Sigmoid colon (tissue), 7 donors: ENCODE results near the gene SELENON. TPM values are rescaled to one million over a fixed set of nuclear protein-coding genes. Genes with fewer than 3 reads are reported as not detected.

Source experiments
- DNase-seq: peaks from one replicate; pipeline ENCODE4 v3.0.0-alpha.2; 2019
- H3K27ac ChIP-seq, 4 donors: fragments of 200-600 bp; sonication (generic); one replicate each; pipeline ENCODE4 v1.5.1; 2016 to 2019; ENCODE audit warnings: mild to moderate bottlenecking in 1 of 4
- H3K27me3 ChIP-seq, 3 donors: fragments of 200-600 bp; sonication (generic); one replicate each; pipeline ENCODE4 v1.5.1; 2019; ENCODE audit warnings: mild to moderate bottlenecking in 1 of 3
- H3K36me3 ChIP-seq, 4 donors: fragments of 200-600 bp; sonication (generic); one replicate each; pipeline ENCODE4 v1.5.1; 2016 to 2019
- H3K4me1 ChIP-seq, 4 donors: fragments of 200-600 bp; sonication (generic); one replicate each; pipeline ENCODE4 v1.5.1; 2017 to 2019
- H3K4me3 ChIP-seq, 4 donors: fragments of 200-600 bp; sonication (generic); one replicate each; pipeline ENCODE4 v1.5.1; 2017 to 2019; ENCODE audit warnings: mild to moderate bottlenecking in 2 of 4, moderate library complexity in 1 of 4
- H3K9me3 ChIP-seq, 4 donors: fragments of 200-600 bp in 3 of 4; sonication (generic) in 3 of 4; one replicate each; pipeline versions ENCODE4 v1.5.1 to v1.6.1; 2013 to 2019
- EP300 ChIP-seq, 4 donors: sonication (generic); formaldehyde crosslinking; IDR thresholded peaks; one replicate each; pipeline ENCODE4 v1.6.1; 2017; ENCODE audit warnings: antibody characterized with exemption in 4 of 4
- POLR2A ChIP-seq, 2 donors: fragments of 450-650 bp; IDR thresholded peaks; one replicate each; pipeline ENCODE4 v1.6.1; 2016; ENCODE audit warnings: antibody characterized with exemption in 2 of 2, mild to moderate bottlenecking in 2 of 2, moderate library complexity in 2 of 2
- POLR2AphosphoS5 ChIP-seq, 4 donors: sonication (generic); formaldehyde crosslinking; IDR thresholded peaks; one replicate each; pipeline ENCODE4 v1.6.1; 2017; ENCODE audit warnings: antibody characterized with exemption in 4 of 4
- WGBS, 2 donors: extraction: QIAGEN DNeasy Blood & Tissue Kit; methylation state at CpG; one replicate each; pipeline ENCODE4 v1.1.7; 2013; 5-methylcytosine and 5-hydroxymethylcytosine counted together
- intact Hi-C: fragments of 100-400 bp; cut with DNase I; formaldehyde crosslinking; loops from one replicate; pipeline ENCODE4 v1.15.1; 2023
- polyA plus RNA-seq, 3 donors: library from polyadenylated mRNA; stranded (reverse); fragments of 200-250 nt; gene quantifications; one replicate each; pipeline ENCODE4 v1.2.3, GENCODE V29; 2013
- total RNA-seq, 4 donors: library from RNA; depleted of rRNA; stranded (reverse); fragments of >200 nt; gene quantifications; one replicate each; pipeline ENCODE4 v1.1.0, GENCODE V29; 2016
- TF ChIP-seq, protein P1 (sequence below), 4 experiments: fragments of 450-650 bp in 3 of 4; fragments of 200-600 bp in 1 of 4; IDR thresholded peaks; one replicate each; pipeline ENCODE4 v1.5.1; 2016 to 2019; ENCODE audit warnings: antibody characterized with exemption in 4 of 4, mild to moderate bottlenecking in 3 of 4, moderate library complexity in 2 of 4
- donor health status: healthy with polysubstance abuse.
- donor health status: Bipolar disorder and iron deficiency.
- donor health status: healthy.

Gene SELENON, protein sequence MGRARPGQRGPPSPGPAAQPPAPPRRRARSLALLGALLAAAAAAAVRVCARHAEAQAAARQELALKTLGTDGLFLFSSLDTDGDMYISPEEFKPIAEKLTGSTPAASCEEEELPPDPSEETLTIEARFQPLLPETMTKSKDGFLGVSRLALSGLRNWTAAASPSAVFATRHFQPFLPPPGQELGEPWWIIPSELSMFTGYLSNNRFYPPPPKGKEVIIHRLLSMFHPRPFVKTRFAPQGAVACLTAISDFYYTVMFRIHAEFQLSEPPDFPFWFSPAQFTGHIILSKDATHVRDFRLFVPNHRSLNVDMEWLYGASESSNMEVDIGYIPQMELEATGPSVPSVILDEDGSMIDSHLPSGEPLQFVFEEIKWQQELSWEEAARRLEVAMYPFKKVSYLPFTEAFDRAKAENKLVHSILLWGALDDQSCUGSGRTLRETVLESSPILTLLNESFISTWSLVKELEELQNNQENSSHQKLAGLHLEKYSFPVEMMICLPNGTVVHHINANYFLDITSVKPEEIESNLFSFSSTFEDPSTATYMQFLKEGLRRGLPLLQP
- total RNA-seq (10 to 100 TPM; 15.5 to 37.4 (median 19.7) TPM), polyA plus RNA-seq (10 to 100 TPM in 1 of 3 donors, 1 to 10 TPM in 2; 4.6 to 28.9 (median 6.6) TPM)

DNA sequence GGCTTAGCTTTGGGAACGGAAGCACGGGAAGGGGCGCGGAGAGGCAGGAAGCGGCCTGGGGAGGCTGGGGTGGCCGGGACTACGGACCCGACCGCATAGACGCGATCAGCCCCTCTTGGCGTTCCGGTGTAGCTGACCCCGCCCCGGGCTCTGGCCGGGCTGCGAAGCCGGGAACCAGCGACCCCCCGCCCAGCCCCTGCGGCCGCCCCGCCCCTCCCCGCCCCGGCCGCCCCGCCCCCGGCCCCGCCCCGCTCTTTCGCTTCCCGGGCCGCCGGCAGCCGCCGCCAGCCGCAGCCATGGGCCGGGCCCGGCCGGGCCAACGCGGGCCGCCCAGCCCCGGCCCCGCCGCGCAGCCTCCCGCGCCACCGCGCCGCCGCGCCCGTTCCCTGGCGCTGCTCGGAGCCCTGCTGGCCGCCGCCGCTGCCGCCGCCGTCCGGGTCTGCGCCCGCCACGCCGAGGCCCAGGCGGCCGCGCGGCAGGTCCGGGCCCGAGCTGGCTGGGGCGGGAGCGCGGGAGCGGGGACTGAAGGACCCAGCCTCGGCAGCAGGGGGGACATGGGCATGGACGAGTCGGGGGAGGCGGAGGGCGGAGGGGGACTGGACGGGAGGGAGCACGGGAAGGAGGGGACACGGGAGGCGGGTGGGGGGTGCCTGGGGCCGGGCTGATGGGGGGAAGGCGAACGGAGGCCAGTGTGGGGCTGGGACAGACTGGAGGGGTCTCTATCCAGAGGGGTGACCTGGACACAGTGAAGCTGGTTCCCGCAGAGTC lies at the start of gene SELENON:
TSS of gene SELENON (plus strand) at position 259 of the 768 bp plus-strand sequence. CDS start at position 297, 38 bp downstream.
- no peaks in the 10 kb centered on the region for H3K27me3 ChIP-seq
- peaks cover 0 to 4% (median 1%) of the 10 kb centered on the region in 4 donors for H3K36me3 ChIP-seq
- peak within 1 kb of the TSS; percentile 81 to 92 (median 88) for H3K27ac ChIP-seq
- no peaks in the 10 kb centered on the region for H3K9me3 ChIP-seq
- intact Hi-C loops = loop anchor here (2.0 to 5.0 kb wide), 2 partner anchors 55 to 98 kb away; no protein-coding TSS in a partner anchor
- peak within 1 kb of the TSS; percentile 59 to 72 (median 64) for H3K4me3 ChIP-seq
- DNase-seq = peak; percentile 86
- TF ChIP-seq POLR2A (IDR thresholded peaks at IDR 0.05) (no peak), EP300 (IDR thresholded peaks at IDR 0.05) (no peak), POLR2AphosphoS5 (IDR thresholded peaks at IDR 0.05) (peak in 2 of 4 donors; percentile 42 to 55)
- TF ChIP-seq, protein P1, sequence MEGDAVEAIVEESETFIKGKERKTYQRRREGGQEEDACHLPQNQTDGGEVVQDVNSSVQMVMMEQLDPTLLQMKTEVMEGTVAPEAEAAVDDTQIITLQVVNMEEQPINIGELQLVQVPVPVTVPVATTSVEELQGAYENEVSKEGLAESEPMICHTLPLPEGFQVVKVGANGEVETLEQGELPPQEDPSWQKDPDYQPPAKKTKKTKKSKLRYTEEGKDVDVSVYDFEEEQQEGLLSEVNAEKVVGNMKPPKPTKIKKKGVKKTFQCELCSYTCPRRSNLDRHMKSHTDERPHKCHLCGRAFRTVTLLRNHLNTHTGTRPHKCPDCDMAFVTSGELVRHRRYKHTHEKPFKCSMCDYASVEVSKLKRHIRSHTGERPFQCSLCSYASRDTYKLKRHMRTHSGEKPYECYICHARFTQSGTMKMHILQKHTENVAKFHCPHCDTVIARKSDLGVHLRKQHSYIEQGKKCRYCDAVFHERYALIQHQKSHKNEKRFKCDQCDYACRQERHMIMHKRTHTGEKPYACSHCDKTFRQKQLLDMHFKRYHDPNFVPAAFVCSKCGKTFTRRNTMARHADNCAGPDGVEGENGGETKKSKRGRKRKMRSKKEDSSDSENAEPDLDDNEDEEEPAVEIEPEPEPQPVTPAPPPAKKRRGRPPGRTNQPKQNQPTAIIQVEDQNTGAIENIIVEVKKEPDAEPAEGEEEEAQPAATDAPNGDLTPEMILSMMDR (IDR thresholded peaks at IDR 0.05) = no peak
- peaks cover 0 to 73% (median 46%) of the 10 kb centered on the region in 4 donors for H3K4me1 ChIP-seq
- 1% methylated on average over 91 of the region's 91 CpGs for WGBS, 2 donors

DNA sequence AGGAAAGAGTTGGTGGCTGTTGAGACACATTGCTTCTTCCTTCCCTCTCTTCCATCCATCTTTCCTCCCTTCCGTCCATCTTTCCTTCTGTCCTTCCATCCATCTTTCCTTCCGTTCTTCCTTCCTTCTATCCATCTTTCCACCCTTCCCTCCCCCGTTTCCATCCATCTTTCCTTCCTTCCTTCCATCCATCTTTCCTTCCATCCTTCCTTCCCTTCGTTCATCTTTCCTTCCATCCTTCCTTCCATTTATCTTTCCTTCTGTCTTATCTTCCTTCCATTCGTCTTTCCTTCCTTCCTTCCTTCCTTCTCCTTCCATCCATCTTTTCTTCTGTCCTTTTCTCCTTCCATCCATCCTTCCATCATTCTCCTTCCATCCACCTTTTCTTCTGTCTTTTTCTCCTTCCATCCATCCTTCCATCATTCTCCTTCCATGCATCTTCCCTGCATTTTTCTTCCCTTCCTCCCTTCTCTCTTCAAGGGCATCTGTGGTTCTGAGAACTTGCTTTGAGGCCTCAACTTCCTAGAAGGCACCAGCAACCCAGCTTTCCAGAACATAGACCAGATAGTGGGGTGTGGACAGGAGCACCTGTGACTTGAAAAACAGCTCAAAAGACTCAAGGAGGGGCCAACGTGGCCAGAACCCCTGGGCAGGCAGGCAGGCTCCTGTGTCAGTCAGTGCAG lies 48.9 kb upstream of the SELENON start:
- TF ChIP-seq POLR2A (IDR thresholded peaks at IDR 0.05) = no peak
- TF ChIP-seq EP300 (IDR thresholded peaks at IDR 0.05) = no peak
- Histone ChIP-seq H3K4me1 (peaks cover 0 to 32% (median 18%) of the 10 kb centered on the region in 4 donors), H3K4me3 (no peak overlapping the region), H3K36me3 (peaks cover 0 to 5% (median 0%) of the 10 kb centered on the region in 4 donors), H3K27ac (no peak overlapping the region), H3K9me3 (no peaks in the 10 kb centered on the region), H3K27me3 (no peaks in the 10 kb centered on the region)
- intact Hi-C loops = no loop called here
- no peak for DNase-seq
- 77 to 83% methylated on average over 6 of the region's 6 CpGs for WGBS, 2 donors

DNA sequence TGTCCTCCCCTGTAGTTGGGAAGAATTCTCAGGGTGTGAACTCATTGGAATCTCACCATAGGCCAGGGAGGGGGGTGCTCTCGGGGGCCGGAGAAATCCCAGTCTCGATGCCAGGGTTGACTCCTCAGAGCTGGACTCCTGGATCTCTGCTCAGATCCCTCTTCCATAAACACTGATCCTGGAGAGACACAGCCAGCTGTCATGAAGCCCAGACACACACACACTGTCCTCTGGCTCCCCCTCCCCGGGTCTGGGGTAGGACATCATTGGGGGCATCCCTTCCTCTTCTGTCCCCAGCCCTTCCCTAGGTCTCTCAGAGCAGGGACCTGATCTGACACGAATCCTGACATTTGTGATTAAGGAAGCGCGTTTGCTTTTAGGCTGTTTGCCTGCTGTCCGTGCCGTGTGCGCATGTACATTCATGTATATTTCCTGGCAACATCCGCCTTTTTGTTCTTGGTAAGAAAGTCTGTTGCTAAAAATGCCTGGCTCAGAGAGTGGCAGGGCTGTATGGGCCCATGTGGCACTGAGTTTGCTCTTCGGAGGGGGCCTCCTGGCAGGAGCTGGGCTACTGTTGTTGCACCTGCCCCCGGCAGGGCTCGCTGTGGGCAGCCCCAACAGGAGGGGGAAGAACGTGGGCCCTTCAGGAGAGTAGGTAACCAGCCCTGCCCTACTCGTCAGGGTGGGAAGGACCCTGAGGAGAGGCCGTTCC lies 45.4 kb upstream of the SELENON start:
- no peaks in the 10 kb centered on the region for H3K9me3 ChIP-seq
- peaks cover 0 to 14% (median 0%) of the 10 kb centered on the region in 4 donors for H3K36me3 ChIP-seq
- no peaks in the 10 kb centered on the region for H3K27me3 ChIP-seq
- TF ChIP-seq EP300 (IDR thresholded peaks at IDR 0.05) (no peak), POLR2A (IDR thresholded peaks at IDR 0.05) (no peak), POLR2AphosphoS5 (IDR thresholded peaks at IDR 0.05) (no peak)
- TF ChIP-seq, protein P1 (IDR thresholded peaks at IDR 0.05) = no peak
- WGBS, 2 donors = 53 to 77% methylated on average over 17 of the region's 17 CpGs
- H3K4me1 ChIP-seq = peaks cover 0 to 20% (median 15%) of the 10 kb centered on the region in 4 donors
- intact Hi-C loops = no loop called here
- no peak for DNase-seq
- no peak overlapping the region for H3K4me3 ChIP-seq
- H3K27ac ChIP-seq = peak overlapping the region in 3 of 4 donors; percentile 13 to 69 (median 32)

DNA sequence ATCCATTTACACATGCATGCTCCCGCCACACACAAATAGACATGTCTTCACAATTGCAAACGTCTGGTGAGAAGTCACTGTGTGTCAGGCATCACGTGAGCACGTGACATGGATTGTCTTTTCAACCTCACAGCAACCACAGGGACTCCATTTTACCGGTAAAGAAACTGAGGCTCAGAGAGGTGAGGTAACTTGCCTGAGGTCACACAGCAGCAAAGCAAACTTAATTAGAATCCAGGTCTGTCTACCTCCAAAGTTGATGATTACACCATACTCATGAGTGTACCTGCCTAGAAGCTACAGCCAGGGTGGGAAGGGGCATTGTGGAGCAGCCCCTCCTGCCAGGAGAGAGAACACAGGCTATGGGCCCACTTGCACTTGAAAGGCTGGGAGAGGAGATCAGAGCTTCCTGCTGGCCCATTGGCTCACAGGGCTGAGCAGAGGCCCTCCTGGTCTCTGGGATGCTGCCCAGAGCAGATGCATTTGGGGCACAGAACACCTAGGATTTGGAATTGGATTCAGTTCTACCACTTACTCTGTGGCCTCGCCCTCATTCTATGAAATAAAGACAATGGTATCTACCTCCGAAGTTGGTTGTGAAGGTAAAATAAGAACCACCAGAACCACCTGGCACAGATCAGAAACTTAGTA lies 44.4 kb upstream of the SELENON start:
- H3K36me3 ChIP-seq = peaks cover 0 to 22% (median 0%) of the 10 kb centered on the region in 4 donors
- no peak for DNase-seq
- H3K27ac ChIP-seq = no peak overlapping the region
- no peaks in the 10 kb centered on the region for H3K9me3 ChIP-seq
- intact Hi-C loops = no loop called here
- peaks cover 0 to 20% (median 15%) of the 10 kb centered on the region in 4 donors for H3K4me1 ChIP-seq
- H3K4me3 ChIP-seq = no peak overlapping the region
- 86 to 91% methylated on average over 7 of the region's 7 CpGs for WGBS, 2 donors
- H3K27me3 ChIP-seq = no peaks in the 10 kb centered on the region
- no peak for TF ChIP-seq EP300 (IDR thresholded peaks at IDR 0.05)
- TF ChIP-seq POLR2AphosphoS5 (IDR thresholded peaks at IDR 0.05) = no peak
- TF ChIP-seq, protein P1 (IDR thresholded peaks at IDR 0.05) = no peak
- TF ChIP-seq POLR2A (IDR thresholded peaks at IDR 0.05) = no peak
